Astrocyte (in vitro differentiated cells and primary cell): ENCODE measurements around the gene RNF157. TPM values are rescaled to one million over a fixed set of nuclear protein-coding genes. Genes with fewer than 3 reads are reported as not detected.
A peak's percentile ranks its signal among the peaks of the same experiment; 100 is the strongest.

ENCODE experiments used
- DNase-seq: peaks from one replicate; pipeline ENCODE4 v3.0.0-alpha.2; 2010; ENCODE audit warnings: low read depth
- FAIRE-seq: peaks from 2 replicates; lab custom pipeline; 2011; peaks lifted over from hg19 to GRCh38; lab: Jason Lieb, UNC
- H2AFZ ChIP-seq: 2 replicates; pipeline ENCODE4 v1.6.0; 2012; ENCODE audit warnings: low read depth, low read length, inconsistent platforms
- H3K27ac ChIP-seq: 2 replicates; pipeline ENCODE4 v1.5.1; 2011; ENCODE audit warnings: low read depth, low read length, inconsistent platforms
- H3K27me3 ChIP-seq: 2 replicates; pipeline ENCODE4 v1.6.0; 2011; ENCODE audit warnings: low read length, inconsistent platforms; ENCODE audit not compliant: insufficient read depth
- H3K36me3 ChIP-seq: 2 replicates; pipeline ENCODE4 v1.5.1; 2011; ENCODE audit warnings: low read length, inconsistent platforms; ENCODE audit not compliant: insufficient read depth
- H3K4me1 ChIP-seq: 2 replicates; pipeline ENCODE4 v1.5.1; 2011; ENCODE audit warnings: low read length, inconsistent platforms; ENCODE audit not compliant: insufficient read depth
- H3K4me2 ChIP-seq: 2 replicates; pipeline ENCODE4 v1.6.0; 2012; ENCODE audit warnings: low read length, inconsistent platforms
- H3K4me3 ChIP-seq: 2 replicates; pipeline ENCODE4 v1.5.1; 2011; ENCODE audit warnings: low read depth, mild to moderate bottlenecking, low read length, inconsistent platforms; ENCODE audit not compliant: insufficient read depth
- H3K79me2 ChIP-seq: 2 replicates; pipeline ENCODE4 v1.6.0; 2012; ENCODE audit warnings: mild to moderate bottlenecking, low read length, inconsistent platforms; ENCODE audit not compliant: insufficient read depth
- H3K9ac ChIP-seq: 2 replicates; pipeline ENCODE4 v1.6.0; 2012; ENCODE audit warnings: mild to moderate bottlenecking, low read length, inconsistent platforms
- H3K9me3 ChIP-seq: 2 replicates; pipeline ENCODE4 v1.5.1; 2012; ENCODE audit warnings: low read depth, mild to moderate bottlenecking, low read length, inconsistent platforms; ENCODE audit not compliant: insufficient read depth
- H4K20me1 ChIP-seq: 2 replicates; pipeline ENCODE4 v1.6.0; 2012; ENCODE audit warnings: low read length, inconsistent platforms; ENCODE audit not compliant: insufficient read depth
- H3K27ac Mint-ChIP-seq: one replicate; pipeline ENCODE4 v1.8.0; 2021; ENCODE audit warnings: mild to moderate bottlenecking, mixed read lengths; ENCODE audit not compliant: unreplicated experiment
- H3K27me3 Mint-ChIP-seq: one replicate; pipeline ENCODE4 v1.8.0; 2021; ENCODE audit warnings: low read depth, mixed read lengths; ENCODE audit not compliant: unreplicated experiment
- H3K36me3 Mint-ChIP-seq: one replicate; pipeline ENCODE4 v1.8.0; 2021; ENCODE audit warnings: low read depth, mixed read lengths; ENCODE audit not compliant: unreplicated experiment
- H3K4me1 Mint-ChIP-seq: one replicate; pipeline ENCODE4 v1.8.0; 2021; ENCODE audit warnings: low read depth, mixed read lengths; ENCODE audit not compliant: unreplicated experiment
- H3K4me3 Mint-ChIP-seq: one replicate; pipeline ENCODE4 v1.8.0; 2021; ENCODE audit warnings: mild to moderate bottlenecking, moderate library complexity, mixed read lengths; ENCODE audit not compliant: unreplicated experiment
- H3K9me3 Mint-ChIP-seq: one replicate; pipeline ENCODE4 v1.8.0; 2021; ENCODE audit warnings: mild to moderate bottlenecking, mixed read lengths; ENCODE audit not compliant: unreplicated experiment
- EZH2 ChIP-seq: IDR thresholded peaks from 2 replicates; pipeline ENCODE4 v1.6.1; 2012; ENCODE audit warnings: mild to moderate bottlenecking, low read length, inconsistent platforms; ENCODE audit not compliant: insufficient read depth
- total RNA-seq: library from RNA; stranded (reverse); gene quantifications from 2 replicates; pipeline ENCODE4 v1.2.1, GENCODE V29; 2021
- TF ChIP-seq, protein P1 (sequence below): IDR thresholded peaks from 2 replicates; pipeline ENCODE4 v1.5.1; 2011; ENCODE audit warnings: low read depth, mild to moderate bottlenecking, inconsistent platforms, low read length, moderate library complexity; ENCODE audit not compliant: insufficient read depth

The RNF157 gene
- total RNA-seq, 1 donor from 2014 or later, result 1.4 TPM

DNA sequence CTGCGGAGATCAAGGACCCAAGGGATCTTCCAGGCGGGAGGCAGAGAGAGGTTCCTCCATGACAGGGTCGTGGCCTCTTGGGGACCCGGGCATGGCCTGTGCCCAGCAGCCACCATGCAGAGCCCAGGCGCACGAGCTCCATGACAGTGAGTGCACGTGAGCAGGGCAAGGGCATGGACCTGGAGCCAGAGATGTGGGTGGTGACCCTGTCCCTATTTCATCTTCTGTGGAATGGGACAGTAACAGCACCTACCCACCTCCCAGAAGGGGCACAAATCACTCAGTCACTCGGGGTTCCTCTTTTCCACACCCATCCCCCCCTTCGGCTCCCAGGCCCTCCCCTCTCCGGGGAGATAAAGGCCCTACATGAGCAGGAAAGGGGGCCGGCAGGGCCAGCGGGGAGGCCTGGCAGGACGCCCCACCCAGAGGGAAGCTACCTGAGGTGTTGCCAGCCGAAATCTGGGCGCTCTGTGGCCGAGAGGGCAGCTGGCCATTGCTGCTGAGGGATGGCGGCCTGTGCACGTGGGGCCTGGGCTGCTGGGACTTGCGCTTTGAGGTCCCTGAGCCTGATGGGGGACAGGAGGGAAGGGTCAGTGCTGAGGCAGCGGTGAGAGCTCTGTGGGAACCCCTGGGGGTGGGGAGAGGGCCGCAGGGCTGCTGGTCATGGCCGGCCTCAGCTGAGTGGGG, 35.2 kb upstream of the RNF157 start:
- Mint-ChIP-seq H3K36me3 (peaks cover 2% of the 10 kb centered on the region), H3K4me1 (peaks cover 5% of the 10 kb centered on the region)

DNA sequence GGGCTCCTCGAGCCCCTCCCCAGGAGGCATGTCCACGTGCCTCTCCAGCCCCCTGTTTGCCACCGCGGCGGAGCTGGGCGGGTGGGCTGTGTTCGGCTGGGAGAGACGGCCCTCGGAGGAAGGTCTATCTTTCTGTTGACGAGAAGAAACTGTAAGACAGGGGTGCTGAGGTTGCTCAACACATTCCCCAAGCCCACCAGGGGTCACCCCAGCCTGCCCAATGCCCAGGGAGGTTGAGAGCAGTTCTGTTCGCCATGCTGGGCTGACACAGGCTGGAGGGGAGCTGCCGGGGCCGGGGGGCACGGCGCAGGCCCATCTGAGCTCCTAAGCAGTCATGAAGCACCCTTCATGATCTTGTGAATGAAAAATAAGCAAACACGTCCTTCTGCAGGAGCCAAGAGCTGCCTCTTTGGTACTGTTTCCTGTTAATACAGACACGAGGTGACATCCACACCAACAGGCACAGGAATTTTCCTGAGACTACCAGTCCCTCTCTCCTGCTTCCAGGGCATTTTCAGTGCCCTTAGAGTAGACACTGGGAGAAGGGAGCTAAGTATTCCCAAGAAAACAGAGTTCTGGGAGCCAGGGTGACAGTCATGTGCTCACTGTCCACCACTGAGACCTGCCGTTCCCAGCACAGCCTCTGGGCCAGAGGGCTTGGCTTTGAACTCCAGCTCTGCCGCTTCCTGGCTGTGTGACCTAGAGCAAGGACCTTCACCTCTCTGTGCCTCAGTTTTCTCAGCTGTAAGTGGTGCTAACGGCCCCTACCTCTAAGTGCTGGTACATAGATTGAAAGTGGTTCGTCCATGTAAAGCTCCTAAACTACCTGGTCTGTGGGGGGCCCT, 34.0 kb upstream of the RNF157 start:
- H3K36me3 Mint-ChIP-seq, result no peaks in the 10 kb centered on the region
- Histone ChIP-seq H3K4me2 (no peak overlapping the region), H2AFZ (no peak overlapping the region), H3K4me1 (peaks cover 2% of the 10 kb centered on the region), H4K20me1 (peaks cover 7% of the 10 kb centered on the region), H3K9ac (no peak overlapping the region), H3K36me3 (peaks cover under 1% of the 10 kb centered on the region), H3K9me3 (no peaks in the 10 kb centered on the region), H3K79me2 (peaks cover 9% of the 10 kb centered on the region), H3K27me3 (no peaks in the 10 kb centered on the region), H3K4me3 (no peak overlapping the region), H3K27ac (no peak overlapping the region)
- no peak overlapping the region for H3K4me3 Mint-ChIP-seq
- no peaks in the 10 kb centered on the region for H3K9me3 Mint-ChIP-seq
- FAIRE-seq (no peak), DNase-seq (no peak)
- H3K27me3 Mint-ChIP-seq, result no peaks in the 10 kb centered on the region
- TF ChIP-seq, protein P1, sequence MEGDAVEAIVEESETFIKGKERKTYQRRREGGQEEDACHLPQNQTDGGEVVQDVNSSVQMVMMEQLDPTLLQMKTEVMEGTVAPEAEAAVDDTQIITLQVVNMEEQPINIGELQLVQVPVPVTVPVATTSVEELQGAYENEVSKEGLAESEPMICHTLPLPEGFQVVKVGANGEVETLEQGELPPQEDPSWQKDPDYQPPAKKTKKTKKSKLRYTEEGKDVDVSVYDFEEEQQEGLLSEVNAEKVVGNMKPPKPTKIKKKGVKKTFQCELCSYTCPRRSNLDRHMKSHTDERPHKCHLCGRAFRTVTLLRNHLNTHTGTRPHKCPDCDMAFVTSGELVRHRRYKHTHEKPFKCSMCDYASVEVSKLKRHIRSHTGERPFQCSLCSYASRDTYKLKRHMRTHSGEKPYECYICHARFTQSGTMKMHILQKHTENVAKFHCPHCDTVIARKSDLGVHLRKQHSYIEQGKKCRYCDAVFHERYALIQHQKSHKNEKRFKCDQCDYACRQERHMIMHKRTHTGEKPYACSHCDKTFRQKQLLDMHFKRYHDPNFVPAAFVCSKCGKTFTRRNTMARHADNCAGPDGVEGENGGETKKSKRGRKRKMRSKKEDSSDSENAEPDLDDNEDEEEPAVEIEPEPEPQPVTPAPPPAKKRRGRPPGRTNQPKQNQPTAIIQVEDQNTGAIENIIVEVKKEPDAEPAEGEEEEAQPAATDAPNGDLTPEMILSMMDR, result no peak
- no peak for TF ChIP-seq EZH2
- H3K4me1 Mint-ChIP-seq, result peaks cover 5% of the 10 kb centered on the region
- peak overlapping the region; percentile 18 for H3K27ac Mint-ChIP-seq

More for the DNA sequence above, 35.2 kb upstream of the RNF157 start:
- H3K9me3 ChIP-seq, result no peaks in the 10 kb centered on the region
- no peak overlapping the region for H3K9ac ChIP-seq
- H3K4me3 ChIP-seq, result no peak overlapping the region
- no peaks in the 10 kb centered on the region for H3K27me3 ChIP-seq
- peaks cover 3% of the 10 kb centered on the region for H3K79me2 ChIP-seq
- Mint-ChIP-seq H3K9me3 (no peaks in the 10 kb centered on the region), H3K27ac (no peak overlapping the region), H3K4me3 (no peak overlapping the region), H3K27me3 (no peaks in the 10 kb centered on the region)
- H3K4me2 ChIP-seq, result no peak overlapping the region
- H3K27ac ChIP-seq, result no peak overlapping the region
- DNase-seq (no peak), FAIRE-seq (no peak)
- H2AFZ ChIP-seq, result no peak overlapping the region
- H3K4me1 ChIP-seq, result peaks cover 2% of the 10 kb centered on the region
- no peaks in the 10 kb centered on the region for H3K36me3 ChIP-seq
- TF ChIP-seq EZH2, result no peak
- TF ChIP-seq, protein P1, result no peak
- H4K20me1 ChIP-seq, result no peaks in the 10 kb centered on the region
